CD4-positive, alpha-beta T cell (primary cell): ENCODE data around the gene DGKI. TPM values are rescaled to one million over a fixed set of nuclear protein-coding genes. Genes with fewer than 3 reads are reported as not detected.

Experiments
- ATAC-seq: fragments of 200-7000 bp; cut with Tn5 transposase; one replicate; pipeline ENCODE4 v1.10.0; 2022; ENCODE audit warnings: mild to moderate bottlenecking; ENCODE audit not compliant: poor library complexity
- CTCF ChIA-PET: fragments of 350-600 bp; sonication (Branson Sonifier 250); formaldehyde crosslinking; loops from one replicate; lab custom pipeline; 2021; ENCODE audit warnings: antibody characterized with exemption, inconsistent platforms; lab: Charles Lee
- POLR2A ChIA-PET: fragments of 350-600 bp; sonication (Branson Sonifier 250); formaldehyde crosslinking; loops from one replicate; lab custom pipeline; 2021; ENCODE audit warnings: antibody characterized with exemption, inconsistent platforms; lab: Charles Lee
- DNase-seq, 14 experiments: peaks; one replicate each; pipeline ENCODE4 v3.0.0-alpha.2; 2013 to 2020; ENCODE audit warnings: mixed read lengths in 2 of 14
- H3K27ac ChIP-seq, 2 donors: one replicate each; pipeline versions ENCODE4 v1.5.1 to v1.7.0; 2013; ENCODE audit warnings: low read length in 2 of 2, low read depth in 1 of 2, mild to moderate bottlenecking in 1 of 2
- H3K27me3 ChIP-seq, 2 experiments: 1 replicate in 1 of 2; 2 replicates in 1 of 2; pipeline versions ENCODE4 v1.6.1 to v1.7.0; 2013; ENCODE audit warnings: low read length in 2 of 2, control low read depth in 1 of 2, mild to moderate bottlenecking in 1 of 2, moderate library complexity in 1 of 2; ENCODE audit not compliant: insufficient read depth in 2 of 2, control insufficient read depth in 1 of 2
- H3K36me3 ChIP-seq: one replicate; pipeline ENCODE4 v1.6.1; 2013; ENCODE audit warnings: low read length, control low read depth; ENCODE audit not compliant: insufficient read depth
- H3K4me1 ChIP-seq: one replicate; pipeline ENCODE4 v1.6.1; 2013; ENCODE audit warnings: low read length, control low read depth; ENCODE audit not compliant: insufficient read depth
- H3K4me3 ChIP-seq: one replicate; pipeline ENCODE4 v1.5.1; 2013; ENCODE audit warnings: mild to moderate bottlenecking, low read length, moderate library complexity
- H3K9me3 ChIP-seq, 2 experiments: 1 replicate in 1 of 2; 2 replicates in 1 of 2; pipeline versions ENCODE4 v1.6.1 to v1.7.0; 2013; ENCODE audit warnings: low read length in 2 of 2, mild to moderate bottlenecking in 2 of 2, control low read depth in 1 of 2, moderate library complexity in 1 of 2; ENCODE audit not compliant: control insufficient read depth in 1 of 2, insufficient read depth in 1 of 2
- H3K27ac Mint-ChIP-seq: one replicate; pipeline ENCODE4 v1.8.0; 2020; ENCODE audit warnings: mixed read lengths
- H3K27me3 Mint-ChIP-seq: one replicate; pipeline ENCODE4 v1.8.0; 2021; ENCODE audit warnings: mixed read lengths
- H3K36me3 Mint-ChIP-seq: one replicate; pipeline ENCODE4 v1.8.0; 2021; ENCODE audit warnings: low read depth, mixed read lengths
- H3K4me1 Mint-ChIP-seq: one replicate; pipeline ENCODE4 v1.8.0; 2021; ENCODE audit warnings: low read depth, mixed read lengths
- H3K4me3 Mint-ChIP-seq: one replicate; pipeline ENCODE4 v1.8.0; 2020; ENCODE audit warnings: mild to moderate bottlenecking, mixed read lengths
- H3K9me3 Mint-ChIP-seq: one replicate; pipeline ENCODE4 v1.8.0; 2020; ENCODE audit warnings: mixed read lengths
- intact Hi-C, 2 experiments: fragments of 100-400 bp; cut with DNase I in 1 of 2; cut with micrococcal nuclease in 1 of 2; formaldehyde crosslinking; loops; one replicate each; pipeline versions ENCODE4 v1.15.1 to v1.9.0; 2023 to 2025; cut with DNase I, micrococcal nuclease
- total RNA-seq, 174 experiments: library from RNA in 2 of 174; stranded (reverse) in 2 of 174; gene quantifications; one replicate each; pipeline ENCODE4 v1.2.3 and lab custom pipeline; 2021 to 2026
- TF ChIP-seq, protein P1 (sequence below): fragments of 200-600 bp; IDR thresholded peaks from one replicate; pipeline ENCODE4 v1.8.0; 2022; ENCODE audit warnings: antibody characterized with exemption, mild to moderate bottlenecking

Gene DGKI
- total RNA-seq, 2 experiments from 2014 or later: not detected

DNA sequence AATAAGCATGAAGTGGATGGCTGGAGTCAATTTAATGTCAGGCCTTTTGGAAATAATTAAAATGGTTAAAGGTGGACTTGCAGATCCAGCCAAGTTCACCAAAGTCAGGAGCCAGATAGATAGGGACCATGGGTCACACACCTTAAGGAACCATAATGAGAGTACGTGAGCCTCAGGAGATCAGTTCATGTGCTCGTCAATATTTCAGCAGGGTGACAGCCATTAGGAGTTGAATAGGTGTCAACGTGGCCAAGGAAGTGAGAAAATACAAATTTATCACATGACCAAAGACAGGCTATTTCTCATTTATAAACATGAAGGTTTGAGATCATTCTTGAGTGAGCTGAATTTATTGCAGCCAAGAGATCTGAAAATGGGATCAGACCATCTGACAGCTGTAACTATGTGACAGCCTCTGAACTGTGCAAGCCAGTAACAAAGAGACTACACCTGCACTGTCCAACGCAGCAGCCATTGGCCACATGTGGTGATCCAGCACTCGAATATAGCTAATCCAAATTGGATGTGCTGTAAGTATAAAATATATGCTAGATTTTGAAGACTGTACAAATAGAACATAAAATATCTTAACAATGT is 253.6 kb downstream of the DGKI start:
- Mint-ChIP-seq H3K36me3 (no peaks in the 10 kb centered on the region), H3K27me3 (peaks cover 9% of the 10 kb centered on the region), H3K4me1 (no peaks in the 10 kb centered on the region), H3K27ac (no peak overlapping the region), H3K4me3 (no peak overlapping the region), H3K9me3 (no peaks in the 10 kb centered on the region)
- DNase-seq: no peak
- H3K9me3 ChIP-seq: no peaks in the 10 kb centered on the region
- TF ChIP-seq, protein P1, sequence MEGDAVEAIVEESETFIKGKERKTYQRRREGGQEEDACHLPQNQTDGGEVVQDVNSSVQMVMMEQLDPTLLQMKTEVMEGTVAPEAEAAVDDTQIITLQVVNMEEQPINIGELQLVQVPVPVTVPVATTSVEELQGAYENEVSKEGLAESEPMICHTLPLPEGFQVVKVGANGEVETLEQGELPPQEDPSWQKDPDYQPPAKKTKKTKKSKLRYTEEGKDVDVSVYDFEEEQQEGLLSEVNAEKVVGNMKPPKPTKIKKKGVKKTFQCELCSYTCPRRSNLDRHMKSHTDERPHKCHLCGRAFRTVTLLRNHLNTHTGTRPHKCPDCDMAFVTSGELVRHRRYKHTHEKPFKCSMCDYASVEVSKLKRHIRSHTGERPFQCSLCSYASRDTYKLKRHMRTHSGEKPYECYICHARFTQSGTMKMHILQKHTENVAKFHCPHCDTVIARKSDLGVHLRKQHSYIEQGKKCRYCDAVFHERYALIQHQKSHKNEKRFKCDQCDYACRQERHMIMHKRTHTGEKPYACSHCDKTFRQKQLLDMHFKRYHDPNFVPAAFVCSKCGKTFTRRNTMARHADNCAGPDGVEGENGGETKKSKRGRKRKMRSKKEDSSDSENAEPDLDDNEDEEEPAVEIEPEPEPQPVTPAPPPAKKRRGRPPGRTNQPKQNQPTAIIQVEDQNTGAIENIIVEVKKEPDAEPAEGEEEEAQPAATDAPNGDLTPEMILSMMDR: no peak
- H3K36me3 ChIP-seq: no peaks in the 10 kb centered on the region
- H3K27ac ChIP-seq: no peak overlapping the region
- POLR2A ChIA-PET: no interaction called here
- H3K4me1 ChIP-seq: no peaks in the 10 kb centered on the region
- no peaks in the 10 kb centered on the region for H3K27me3 ChIP-seq
- no peak for ATAC-seq
- no peak overlapping the region for H3K4me3 ChIP-seq
- CTCF ChIA-PET: no interaction called here
- intact Hi-C loops: no loop called here

DNA sequence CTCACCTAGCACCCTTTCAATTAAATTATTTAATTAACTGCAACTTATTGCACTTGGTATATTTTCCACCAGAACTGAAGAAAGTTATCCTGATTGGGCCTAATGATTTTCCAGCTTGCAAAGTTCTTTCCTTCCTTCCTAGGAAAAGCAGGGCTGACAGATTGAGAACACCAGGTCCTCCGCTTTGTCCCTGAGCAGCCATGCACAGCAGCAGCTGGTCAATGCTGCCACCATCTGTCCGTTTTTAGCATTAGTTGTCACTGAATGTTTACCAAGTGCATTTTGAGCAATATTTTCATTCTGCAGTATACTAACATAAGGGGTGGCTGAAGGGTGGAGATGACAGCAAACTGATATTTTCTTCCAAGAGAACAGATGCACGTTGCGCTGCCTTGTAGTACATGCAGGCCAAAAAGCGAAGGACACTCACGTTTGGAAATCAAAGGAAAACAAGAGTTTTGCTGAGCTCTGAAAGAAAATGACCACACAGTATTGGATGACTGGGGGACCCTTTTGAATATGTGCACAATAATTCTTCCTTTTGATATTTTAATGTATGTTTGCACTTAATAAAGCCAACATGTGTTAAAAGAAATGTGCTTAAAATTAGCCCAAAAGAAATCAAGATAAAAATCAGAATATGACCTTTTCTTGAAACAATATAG is 254.4 kb downstream of the DGKI start:
- no peaks in the 10 kb centered on the region for H3K36me3 Mint-ChIP-seq
- TF ChIP-seq, protein P1: no peak
- peaks cover 9% of the 10 kb centered on the region for H3K27me3 Mint-ChIP-seq
- no peak overlapping the region for H3K27ac Mint-ChIP-seq
- DNase-seq: no peak
- CTCF ChIA-PET: no interaction called here
- no peak for ATAC-seq
- no peak overlapping the region for H3K4me3 Mint-ChIP-seq
- Histone ChIP-seq H3K4me3 (no peak overlapping the region), H3K4me1 (no peaks in the 10 kb centered on the region), H3K27me3 (no peaks in the 10 kb centered on the region), H3K9me3 (no peaks in the 10 kb centered on the region), H3K27ac (no peak overlapping the region), H3K36me3 (no peaks in the 10 kb centered on the region)
- no peaks in the 10 kb centered on the region for H3K9me3 Mint-ChIP-seq
- H3K4me1 Mint-ChIP-seq: no peaks in the 10 kb centered on the region
- intact Hi-C loops: no loop called here
- POLR2A ChIA-PET: no interaction called here

DNA sequence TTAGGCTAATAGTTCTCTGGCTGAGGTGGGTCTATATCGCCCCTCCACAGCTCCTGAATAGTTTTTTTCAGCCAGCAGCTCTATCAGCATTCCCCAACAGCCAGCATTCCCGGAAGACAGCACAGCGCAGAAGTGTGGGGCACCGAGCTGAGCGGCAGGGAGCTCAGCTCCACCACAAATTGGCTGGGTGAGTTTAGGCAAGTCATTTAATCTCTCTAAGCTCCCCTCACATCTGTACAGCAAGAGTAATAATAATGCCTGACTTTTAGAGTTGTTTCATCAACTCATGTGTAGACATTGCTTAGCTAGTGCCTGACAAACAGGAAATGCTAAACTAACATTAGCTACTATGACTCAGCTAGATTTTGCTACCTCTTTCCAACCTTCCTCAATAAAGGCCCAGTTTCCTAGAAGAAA is 255.3 kb downstream of the DGKI start:
- POLR2A ChIA-PET: no interaction called here

More for the DNA sequence above, 255.3 kb downstream of the DGKI start:
- Histone ChIP-seq H3K4me3 (no peak overlapping the region), H3K27ac (no peak overlapping the region), H3K4me1 (no peaks in the 10 kb centered on the region), H3K36me3 (no peaks in the 10 kb centered on the region), H3K9me3 (no peaks in the 10 kb centered on the region), H3K27me3 (no peaks in the 10 kb centered on the region)
- Mint-ChIP-seq H3K9me3 (no peaks in the 10 kb centered on the region), H3K4me3 (no peak overlapping the region), H3K4me1 (no peaks in the 10 kb centered on the region), H3K27ac (no peak overlapping the region), H3K27me3 (peaks cover 9% of the 10 kb centered on the region), H3K36me3 (no peaks in the 10 kb centered on the region)
- CTCF ChIA-PET: no interaction called here
- DNase-seq (no peak), ATAC-seq (no peak)
- intact Hi-C loops: no loop called here
- TF ChIP-seq, protein P1: no peak
